ENCODE measurements around the gene NUP205.
A peak's percentile ranks its signal among the peaks of the same experiment; 100 is the strongest.
"Not testable (repeated sequence)": the region's sequence is repeated elsewhere in the genome, so short reads cannot be mapped to it uniquely, and the experiment has no call there.

Gene NUP205

DNA sequence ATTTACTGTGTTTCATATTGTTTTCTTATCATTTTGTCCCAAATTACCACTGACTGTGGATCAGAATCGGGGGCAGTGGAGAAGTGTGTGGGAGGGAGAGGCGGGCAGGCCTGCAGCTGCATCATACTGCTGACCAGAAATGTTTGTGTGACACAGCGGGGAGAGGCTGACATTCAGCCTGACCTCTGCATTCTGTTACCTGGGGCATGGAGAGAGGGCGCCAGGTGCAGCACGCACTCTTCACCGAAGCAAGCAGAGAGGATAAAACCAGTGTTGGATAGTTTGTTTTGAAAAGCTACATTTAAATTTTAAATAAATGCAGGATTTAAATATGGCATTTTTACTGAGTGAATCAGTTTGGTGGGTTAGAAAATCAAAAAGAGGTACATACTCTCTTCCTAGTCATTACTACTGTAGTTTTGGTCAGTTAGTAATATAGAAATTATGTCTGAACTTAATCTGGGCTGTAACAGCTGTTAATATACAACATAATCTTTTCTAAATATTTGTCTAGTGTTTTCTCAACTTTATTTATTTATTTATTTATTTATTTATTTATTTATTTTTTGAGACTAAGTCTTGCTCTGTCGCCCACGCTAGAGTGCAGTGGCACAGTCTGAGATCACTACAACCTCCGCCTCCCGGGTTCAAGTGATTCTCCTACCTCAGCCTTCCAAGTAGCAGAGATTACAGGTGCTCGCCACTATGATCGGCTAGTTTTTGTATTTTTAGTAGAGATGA is 95.8 kb downstream of the NUP205 start:
- Histone ChIP-seq H2AFZ (ENCODE audit: low read depth, low read length) (no peak overlapping the region), H3K4me1 (ENCODE audit: insufficient read depth, low read length) (peaks cover 13% of the 10 kb centered on the region), H3K36me3 (ENCODE audit: insufficient read depth, low read length) (peaks cover 16% of the 10 kb centered on the region), H3K9me3 (ENCODE audit: low read length) (no peaks in the 10 kb centered on the region), H3K4me3 (ENCODE audit: low read length) (no peak overlapping the region), H3K27me3 (ENCODE audit: insufficient read depth, low read length) (no peaks in the 10 kb centered on the region)

DNA sequence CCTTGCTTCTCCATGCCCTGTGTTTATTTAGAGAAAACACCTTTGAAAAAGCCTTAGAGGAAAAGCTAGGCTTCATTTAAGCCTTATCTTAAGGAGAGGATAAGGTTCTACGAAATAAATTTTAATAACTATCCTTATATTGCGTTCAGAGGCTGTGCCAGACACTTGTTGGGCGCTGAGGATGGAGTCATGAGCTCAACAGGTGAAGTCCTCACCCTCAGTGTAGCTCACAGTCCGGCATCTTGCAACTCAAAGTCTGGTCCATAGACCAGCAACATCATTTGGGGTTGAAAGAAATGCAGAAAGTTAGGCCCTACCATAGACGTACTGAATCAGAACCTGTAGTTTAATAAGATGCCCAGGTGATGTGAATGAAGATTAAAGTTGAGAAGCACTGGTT is 100.8 kb downstream of the NUP205 start:
- Histone ChIP-seq H3K9me3 (ENCODE audit: low read length) (no peaks in the 10 kb centered on the region), H3K4me3 (ENCODE audit: low read length) (no peak overlapping the region), H3K36me3 (ENCODE audit: insufficient read depth, low read length) (no peaks in the 10 kb centered on the region), H3K27me3 (ENCODE audit: insufficient read depth, low read length) (no peaks in the 10 kb centered on the region), H2AFZ (ENCODE audit: low read depth, low read length) (no peak overlapping the region), H3K4me1 (ENCODE audit: insufficient read depth, low read length) (peaks cover 5% of the 10 kb centered on the region)

DNA sequence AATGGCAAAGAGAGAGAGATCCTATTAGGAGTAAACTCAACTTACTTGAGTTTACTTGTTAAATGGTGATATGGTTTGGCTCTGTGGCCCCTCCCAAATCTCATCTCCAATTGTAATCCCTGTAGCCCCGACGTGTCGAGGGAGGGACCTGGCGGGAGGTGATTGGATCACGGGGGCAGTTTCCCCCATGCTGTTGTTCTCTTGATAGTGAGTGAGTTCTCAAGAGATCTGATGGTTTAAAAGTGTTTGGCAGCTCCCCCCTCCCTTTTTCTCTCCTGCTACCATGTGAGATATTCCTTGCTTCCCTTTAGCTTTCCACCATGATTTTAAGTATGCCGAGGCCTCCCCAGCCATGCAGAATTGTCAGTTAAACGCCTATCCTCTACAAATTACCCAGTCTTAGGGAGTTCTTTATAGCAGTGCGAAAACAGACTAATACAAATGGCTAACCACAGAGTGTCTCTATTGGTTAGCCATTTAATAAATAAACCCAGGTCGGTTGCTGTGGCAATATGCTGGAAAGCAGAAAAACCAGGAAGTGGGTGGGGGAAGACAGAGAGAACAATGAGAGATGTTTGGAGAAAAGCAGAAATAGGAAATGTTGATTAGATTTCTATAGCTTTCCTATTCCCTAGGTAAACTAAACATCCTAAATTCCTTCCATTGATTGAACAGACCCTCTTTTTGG is 101.6 kb downstream of the NUP205 start:
- Histone ChIP-seq H3K27me3 (ENCODE audit: insufficient read depth, low read length) (no peaks in the 10 kb centered on the region), H3K36me3 (ENCODE audit: insufficient read depth, low read length) (no peaks in the 10 kb centered on the region), H3K9me3 (ENCODE audit: low read length) (no peaks in the 10 kb centered on the region), H2AFZ (ENCODE audit: low read depth, low read length) (no peak overlapping the region), H3K4me3 (ENCODE audit: low read length) (no peak overlapping the region), H3K4me1 (ENCODE audit: insufficient read depth, low read length) (peaks cover 8% of the 10 kb centered on the region)

DNA sequence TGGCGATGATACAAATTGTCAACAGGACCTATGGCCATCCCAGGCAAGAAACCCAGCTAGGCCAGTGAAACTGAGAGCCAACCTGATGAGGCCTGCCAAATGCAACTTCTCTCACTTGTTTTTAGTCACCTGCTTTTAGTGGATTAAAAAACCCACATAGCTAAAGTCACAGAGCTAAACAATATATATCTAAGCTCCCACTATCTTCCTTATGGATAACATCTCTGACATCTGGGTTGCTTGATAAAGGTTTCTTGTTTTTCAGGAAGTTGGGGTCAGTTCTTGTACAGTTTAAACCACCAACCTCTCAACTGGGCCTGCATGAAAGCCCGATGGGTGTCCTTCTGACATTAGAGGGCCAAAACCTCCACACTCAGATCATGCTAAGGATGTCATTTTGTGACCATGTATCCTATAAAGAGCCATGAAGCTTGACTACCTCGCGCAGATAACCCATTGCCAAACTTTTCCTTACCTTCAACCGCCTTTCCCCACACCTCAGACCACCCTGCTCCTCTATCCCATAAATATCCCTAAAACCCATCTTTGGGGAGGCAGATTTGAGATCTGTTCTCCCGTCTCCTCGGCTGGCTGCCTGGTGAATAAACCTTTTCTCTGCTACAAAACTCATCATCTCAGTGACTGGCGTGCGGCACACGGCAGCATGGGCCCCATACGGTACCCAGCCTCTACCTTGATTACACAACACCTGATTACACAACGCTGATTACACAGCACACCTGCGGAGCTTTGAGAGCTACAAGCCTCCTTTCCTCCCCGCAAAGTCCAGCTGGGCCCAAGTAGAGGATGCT is 103.8 kb downstream of the NUP205 start:
- peak overlapping the region; percentile 87 for H3K4me3 ChIP-seq (ENCODE audit: low read length)
- H3K4me1 ChIP-seq (ENCODE audit: insufficient read depth, low read length) = peaks cover 8% of the 10 kb centered on the region
- H3K9me3 ChIP-seq (ENCODE audit: low read length) = no peaks in the 10 kb centered on the region
- no peaks in the 10 kb centered on the region for H3K27me3 ChIP-seq (ENCODE audit: insufficient read depth, low read length)
- peak overlapping the region; percentile 91 for H2AFZ ChIP-seq (ENCODE audit: low read depth, low read length)
- H3K36me3 ChIP-seq (ENCODE audit: insufficient read depth, low read length) = peaks cover 6% of the 10 kb centered on the region

DNA sequence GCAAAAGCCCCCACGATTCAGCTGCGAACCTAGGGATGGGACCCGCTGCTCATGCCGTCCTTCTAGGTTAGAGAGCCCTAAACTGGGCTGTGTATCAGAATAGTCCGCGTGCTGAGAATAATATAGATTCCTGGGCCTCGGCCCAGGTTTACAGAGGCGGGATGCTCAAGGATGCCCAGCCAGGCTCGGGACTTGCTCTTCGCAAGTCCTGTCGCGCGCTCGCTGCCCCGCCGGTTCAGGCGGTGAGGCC is 104.3 kb downstream of the NUP205 start:
- Histone ChIP-seq H2AFZ (ENCODE audit: low read depth, low read length) (peak overlapping the region; percentile 91), H3K27me3 (ENCODE audit: insufficient read depth, low read length) (no peaks in the 10 kb centered on the region), H3K9me3 (ENCODE audit: low read length) (no peaks in the 10 kb centered on the region), H3K4me3 (ENCODE audit: low read length) (peak overlapping the region; percentile 87), H3K4me1 (ENCODE audit: insufficient read depth, low read length) (peaks cover 8% of the 10 kb centered on the region), H3K36me3 (ENCODE audit: insufficient read depth, low read length) (peaks cover 6% of the 10 kb centered on the region)

DNA sequence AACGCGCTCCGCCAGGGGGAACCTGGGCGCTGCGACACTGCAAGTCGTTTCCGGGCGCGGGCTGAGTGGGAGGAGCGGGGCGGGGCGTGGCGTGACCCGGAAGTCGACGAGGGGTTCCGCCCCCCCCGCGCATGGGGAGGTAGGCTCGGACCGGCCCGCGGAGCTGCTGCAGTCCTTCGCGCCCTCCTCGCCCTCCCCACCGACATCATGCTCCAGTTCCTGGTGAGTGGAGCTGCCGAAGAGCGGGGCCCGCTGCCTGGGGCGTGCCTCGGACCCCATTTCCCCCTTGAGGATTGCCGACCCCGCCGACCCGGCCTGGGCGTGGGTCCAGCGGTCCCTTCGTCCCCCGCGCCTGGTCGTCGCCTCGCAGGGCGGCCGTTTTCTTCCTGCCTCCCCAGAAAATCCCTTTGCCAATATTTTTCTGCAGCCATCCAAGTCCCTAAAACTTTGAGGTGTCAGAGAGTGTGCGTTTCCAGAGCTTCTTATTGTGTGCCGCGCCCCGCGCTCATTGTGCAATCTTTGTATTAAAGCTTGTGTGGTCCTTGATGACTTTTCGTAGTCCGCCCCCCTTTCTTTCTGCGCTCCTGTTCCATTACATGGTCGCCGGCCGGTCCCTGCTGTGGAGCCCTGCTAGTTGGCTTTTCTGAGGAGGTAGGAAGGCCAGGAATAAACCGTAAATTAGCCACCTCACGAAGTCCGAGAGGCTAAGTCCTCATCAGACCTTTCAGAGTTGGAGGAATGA is 104.8 kb downstream of the NUP205 start, which contains the start of gene STMP1:
Gene STMP1, plus strand, starts transcription at position 142 of the 742 bp plus-strand sequence.
- H3K4me1 ChIP-seq (ENCODE audit: insufficient read depth, low read length) = peaks cover 8% of the 10 kb centered on the region
- H3K27me3 ChIP-seq (ENCODE audit: insufficient read depth, low read length) = no peaks in the 10 kb centered on the region
- peak within 1 kb of the TSS; percentile 87 for H3K4me3 ChIP-seq (ENCODE audit: low read length)
- peak within 1 kb of the TSS; percentile 94 for H2AFZ ChIP-seq (ENCODE audit: low read depth, low read length)
- H3K9me3 ChIP-seq (ENCODE audit: low read length) = no peaks in the 10 kb centered on the region
- H3K36me3 ChIP-seq (ENCODE audit: insufficient read depth, low read length) = peaks cover 6% of the 10 kb centered on the region

DNA sequence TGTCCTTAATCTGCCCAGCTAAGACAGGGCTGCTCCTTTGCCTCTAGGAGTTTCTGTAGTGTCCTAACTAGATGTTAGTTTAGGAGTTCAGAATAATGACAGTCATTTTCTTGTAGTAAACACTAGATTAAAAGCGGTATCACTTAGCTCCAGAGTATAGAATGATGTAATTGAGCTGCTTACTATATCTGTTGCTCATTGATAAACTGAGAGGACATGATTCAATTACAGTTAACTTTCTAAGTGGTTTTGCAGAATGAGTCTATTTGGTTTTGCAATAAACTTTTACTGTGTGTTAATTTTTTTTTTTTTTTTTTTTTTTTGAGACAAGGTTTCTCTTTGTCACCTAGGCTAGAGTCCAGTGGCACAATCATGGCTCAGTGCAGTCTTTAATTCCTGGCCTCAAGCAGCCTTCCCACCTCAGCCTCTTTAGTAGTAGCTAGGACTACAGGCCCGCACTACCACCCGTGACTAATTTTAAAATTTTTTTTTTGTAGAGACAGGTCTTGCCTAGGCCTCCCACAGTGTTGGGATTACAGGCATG is 106.4 kb downstream of the NUP205 start:
- no peak overlapping the region for H2AFZ ChIP-seq (ENCODE audit: low read depth, low read length)
- H3K27me3 ChIP-seq (ENCODE audit: insufficient read depth, low read length) = no peaks in the 10 kb centered on the region
- H3K4me3 ChIP-seq (ENCODE audit: low read length) = peak overlapping the region; percentile 87
- H3K4me1 ChIP-seq (ENCODE audit: insufficient read depth, low read length) = peaks cover 8% of the 10 kb centered on the region
- peaks cover 6% of the 10 kb centered on the region for H3K36me3 ChIP-seq (ENCODE audit: insufficient read depth, low read length)
- peaks cover 3% of the 10 kb centered on the region for H3K9me3 ChIP-seq (ENCODE audit: low read length)

DNA sequence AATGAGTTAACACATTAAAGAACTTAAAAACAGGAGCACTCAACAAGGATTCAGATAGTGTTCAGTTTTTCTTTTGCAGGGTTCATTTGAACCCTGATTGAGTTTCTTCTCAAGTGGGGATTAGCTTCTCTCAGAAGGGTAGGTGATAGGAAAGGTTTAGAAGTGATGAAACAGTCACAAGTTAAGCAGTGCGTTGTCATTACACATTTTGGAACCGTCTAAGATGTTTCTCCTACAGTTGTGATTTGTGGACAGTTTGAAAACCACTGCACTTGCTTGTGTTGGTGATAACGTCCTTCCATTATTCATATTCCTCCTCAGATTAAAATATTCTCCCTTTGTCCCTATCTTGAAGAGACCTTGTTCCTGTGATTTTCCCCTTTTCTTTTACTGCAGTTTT is 107.3 kb downstream of the NUP205 start:
- peaks cover 12% of the 10 kb centered on the region for H3K4me1 ChIP-seq (ENCODE audit: insufficient read depth, low read length)
- H3K9me3 ChIP-seq (ENCODE audit: low read length) = peaks cover 3% of the 10 kb centered on the region
- H3K36me3 ChIP-seq (ENCODE audit: insufficient read depth, low read length) = peaks cover 6% of the 10 kb centered on the region
- H3K27me3 ChIP-seq (ENCODE audit: insufficient read depth, low read length) = no peaks in the 10 kb centered on the region
- no peak overlapping the region for H2AFZ ChIP-seq (ENCODE audit: low read depth, low read length)
- H3K4me3 ChIP-seq (ENCODE audit: low read length) = no peak overlapping the region

DNA sequence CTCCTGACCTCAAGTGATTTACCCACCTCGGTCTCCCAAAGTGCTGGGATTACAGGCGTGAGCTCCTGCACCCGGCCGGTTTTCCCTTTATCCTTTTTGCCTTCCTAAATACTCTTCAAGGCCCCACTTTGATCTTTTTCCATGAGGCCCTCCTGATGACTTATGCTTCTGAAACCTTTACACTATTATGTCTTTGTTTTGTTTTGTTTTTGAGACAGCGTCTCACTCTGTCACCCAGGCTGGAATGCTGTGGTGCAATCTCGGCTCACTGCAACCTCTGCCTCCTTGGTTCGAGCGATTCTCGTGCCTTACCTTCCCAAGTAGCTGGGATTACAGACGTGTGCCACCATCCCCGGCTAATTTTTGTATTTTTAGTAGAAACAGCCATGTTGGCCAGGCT is 108.4 kb downstream of the NUP205 start:
- H3K4me1 ChIP-seq (ENCODE audit: insufficient read depth, low read length) = peaks cover 13% of the 10 kb centered on the region

DNA sequence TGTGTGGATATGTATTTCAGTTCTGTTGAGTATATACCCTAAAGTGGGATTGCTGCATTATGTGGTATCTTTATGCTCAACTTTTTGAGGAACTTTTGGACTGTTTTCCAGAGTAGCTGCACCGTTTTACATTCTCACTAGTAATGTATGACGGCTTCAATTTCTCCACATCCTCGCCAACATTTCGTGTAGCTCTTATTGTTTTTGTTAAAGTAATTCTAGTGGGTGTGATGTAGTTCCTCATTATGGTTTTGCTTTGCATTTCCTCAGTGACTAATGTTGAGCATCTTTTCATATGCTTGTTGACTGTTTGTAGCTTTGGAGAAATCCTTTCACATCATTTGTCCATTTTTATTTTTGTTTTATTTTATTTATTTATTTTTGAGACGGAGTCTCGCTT is 109.1 kb downstream of the NUP205 start:
- Histone ChIP-seq H3K9me3 (ENCODE audit: low read length) (peaks cover 3% of the 10 kb centered on the region), H3K36me3 (ENCODE audit: insufficient read depth, low read length) (peaks cover 6% of the 10 kb centered on the region), H3K4me3 (ENCODE audit: low read length) (no peak overlapping the region), H2AFZ (ENCODE audit: low read depth, low read length) (no peak overlapping the region), H3K4me1 (ENCODE audit: insufficient read depth, low read length) (peaks cover 10% of the 10 kb centered on the region), H3K27me3 (ENCODE audit: insufficient read depth, low read length) (no peaks in the 10 kb centered on the region)

More for the DNA sequence above, 108.4 kb downstream of the NUP205 start:
- Histone ChIP-seq H2AFZ (ENCODE audit: low read depth, low read length) (no peak overlapping the region), H3K36me3 (ENCODE audit: insufficient read depth, low read length) (peaks cover 6% of the 10 kb centered on the region), H3K9me3 (ENCODE audit: low read length) (peaks cover 3% of the 10 kb centered on the region), H3K27me3 (ENCODE audit: insufficient read depth, low read length) (no peaks in the 10 kb centered on the region), H3K4me3 (ENCODE audit: low read length) (no peak overlapping the region)

DNA sequence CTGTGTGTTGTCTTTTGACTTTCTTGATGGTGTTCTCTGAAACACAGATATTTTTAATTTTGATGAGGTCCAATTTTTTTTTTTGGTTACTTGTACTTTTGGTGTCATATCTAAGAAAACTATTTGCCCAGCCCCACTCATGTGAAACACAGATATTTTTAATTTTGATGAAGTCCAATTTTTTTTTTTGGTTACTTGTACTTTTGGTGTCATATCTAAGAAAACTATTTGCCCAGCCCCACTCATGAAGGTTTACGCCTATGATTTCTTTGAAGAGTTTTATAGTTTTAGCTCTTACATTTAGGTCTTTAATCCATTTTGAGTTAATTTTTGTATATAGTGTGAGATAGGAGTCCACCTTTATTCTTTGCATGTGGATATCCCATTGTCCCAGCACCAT is 109.9 kb downstream of the NUP205 start:
- H3K4me3 ChIP-seq (ENCODE audit: low read length) = not testable (repeated sequence)

DNA sequence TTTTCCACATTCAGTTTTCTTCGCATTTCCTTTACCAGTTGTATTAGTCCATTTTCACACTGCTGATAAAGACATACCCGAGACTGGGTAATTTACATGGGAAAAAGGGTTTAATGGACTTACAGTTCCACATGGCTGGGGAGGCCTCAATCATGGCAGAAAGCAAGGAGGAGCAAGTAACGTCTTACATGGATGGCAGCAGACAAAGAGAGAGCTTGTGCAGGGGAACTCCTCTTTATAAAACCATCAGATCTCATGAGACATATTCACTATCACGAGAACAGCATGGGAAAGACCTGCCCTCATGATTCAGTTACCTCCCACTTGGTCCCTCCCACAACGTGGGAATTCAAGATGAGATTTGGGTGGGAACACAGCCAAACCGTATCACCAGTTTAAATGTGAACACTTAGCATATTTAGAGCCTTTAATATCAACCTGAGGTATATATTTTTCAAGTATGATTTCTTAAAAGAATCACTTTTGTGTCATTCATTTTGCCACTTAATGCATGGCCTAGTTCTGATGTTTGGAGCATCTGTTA is 111.2 kb downstream of the NUP205 start:
- H3K9me3 ChIP-seq (ENCODE audit: low read length); H3K27me3 ChIP-seq (ENCODE audit: insufficient read depth, low read length); H3K4me3 ChIP-seq (ENCODE audit: low read length); H2AFZ ChIP-seq (ENCODE audit: low read depth, low read length); H3K4me1 ChIP-seq (ENCODE audit: insufficient read depth, low read length): not testable (repeated sequence)
- H3K36me3 ChIP-seq (ENCODE audit: insufficient read depth, low read length) = peaks cover 15% of the 10 kb centered on the region

More for the DNA sequence above, 109.9 kb downstream of the NUP205 start:
- not testable (repeated sequence) for H2AFZ ChIP-seq (ENCODE audit: low read depth, low read length); H3K4me1 ChIP-seq (ENCODE audit: insufficient read depth, low read length); H3K36me3 ChIP-seq (ENCODE audit: insufficient read depth, low read length); H3K9me3 ChIP-seq (ENCODE audit: low read length); H3K27me3 ChIP-seq (ENCODE audit: insufficient read depth, low read length)
